ENCODE measurements around the gene RRAGB.

DNA sequence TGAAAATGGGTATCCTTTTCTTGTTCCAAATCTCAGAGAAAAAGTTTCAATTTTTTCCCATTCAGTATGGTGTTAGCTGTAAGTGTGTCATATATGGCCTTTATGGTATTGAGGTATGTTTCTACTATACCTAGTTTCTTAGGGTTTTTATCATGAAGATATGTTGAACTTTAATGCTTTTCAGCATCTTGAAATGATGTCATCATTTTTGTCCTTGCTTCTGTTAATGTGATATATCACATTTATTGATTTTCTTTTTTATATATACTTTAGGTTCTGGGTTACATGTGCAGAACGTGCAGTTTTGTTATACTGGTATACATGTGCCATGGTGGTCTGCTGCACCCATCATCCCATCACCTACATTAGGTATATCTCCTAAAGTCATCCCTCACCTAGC is 49.5 kb upstream of the RRAGB start:
- no peak for TF ChIP-seq GATA2 (IDR thresholded peaks at IDR 0.05; ENCODE audit: low read depth, low read length)
- no peak for TF ChIP-seq GATA3 (IDR thresholded peaks at IDR 0.05; ENCODE audit: low read depth, low read length)
